ENCODE data around the gene PABPN1L.
"Not testable (repeated sequence)": the region's sequence is repeated elsewhere in the genome, so short reads cannot be mapped to it uniquely, and the experiment has no call there.

PABPN1L gene

GRCh38 chr16:88824256-88825077 is 42.0 kb downstream of the PABPN1L start:
- no peak for DNase-seq

DNA sequence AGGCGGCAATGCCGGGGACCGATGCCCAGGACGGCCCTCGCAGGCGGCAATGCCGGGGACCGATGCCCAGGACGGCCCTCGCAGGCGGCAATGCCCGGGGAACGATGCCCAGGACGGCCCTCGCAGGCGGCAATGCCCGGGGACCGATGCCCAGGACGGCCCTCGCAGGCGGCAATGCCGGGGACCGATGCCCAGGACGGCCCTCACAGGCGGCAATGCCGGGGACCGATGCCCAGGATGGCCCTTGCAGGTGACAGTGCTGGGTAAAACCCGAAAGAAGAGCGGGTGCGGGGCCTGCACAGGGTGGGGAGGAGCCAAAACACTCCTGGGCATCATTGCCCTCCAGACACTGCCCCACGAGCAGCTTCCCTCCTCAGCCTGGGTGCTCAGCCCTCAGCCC is 42.8 kb downstream of the PABPN1L start:
- DNase-seq = not testable (repeated sequence)

DNA sequence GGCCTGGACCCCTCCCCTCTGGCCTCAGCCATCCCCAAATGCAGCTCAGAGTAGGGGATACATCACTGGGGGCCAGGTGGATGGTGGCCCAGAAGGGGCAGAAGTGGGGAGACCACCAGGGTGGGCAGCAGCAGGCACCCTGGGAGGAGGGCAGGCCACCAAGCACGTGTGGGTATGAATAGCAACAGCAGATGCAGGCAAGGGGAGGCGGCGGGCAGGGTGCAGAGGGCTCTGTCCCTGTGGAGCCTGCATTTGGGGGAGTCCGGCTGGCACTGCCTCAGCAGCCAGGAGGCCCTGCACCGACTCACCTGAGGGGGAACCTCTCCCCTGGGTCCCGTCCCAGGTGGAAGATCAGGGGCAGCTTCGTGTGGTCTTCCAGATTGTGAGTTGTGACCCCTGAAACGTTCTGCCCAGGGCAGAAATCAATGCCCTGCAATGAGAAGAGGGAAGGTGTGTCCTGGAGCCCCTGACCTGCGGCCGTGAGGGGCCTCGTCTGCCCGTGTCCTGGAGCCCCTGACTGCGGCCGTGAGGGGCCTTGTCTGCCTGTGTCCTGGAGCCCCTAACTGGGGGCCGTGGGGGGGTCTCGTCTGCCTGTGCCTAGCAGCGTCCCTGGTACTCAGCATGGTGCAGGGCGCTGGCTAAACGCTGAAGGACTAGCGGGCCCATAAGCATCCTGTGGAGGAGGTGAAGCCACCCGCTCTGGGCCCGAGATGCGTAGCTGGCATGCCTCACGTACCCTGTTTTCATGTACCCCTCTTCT is 44.0 kb downstream of the PABPN1L start:
- DNase-seq = no peak

GRCh38 chr16:88821168-88821850 is 45.2 kb downstream of the PABPN1L start:
- no peak for DNase-seq

DNA sequence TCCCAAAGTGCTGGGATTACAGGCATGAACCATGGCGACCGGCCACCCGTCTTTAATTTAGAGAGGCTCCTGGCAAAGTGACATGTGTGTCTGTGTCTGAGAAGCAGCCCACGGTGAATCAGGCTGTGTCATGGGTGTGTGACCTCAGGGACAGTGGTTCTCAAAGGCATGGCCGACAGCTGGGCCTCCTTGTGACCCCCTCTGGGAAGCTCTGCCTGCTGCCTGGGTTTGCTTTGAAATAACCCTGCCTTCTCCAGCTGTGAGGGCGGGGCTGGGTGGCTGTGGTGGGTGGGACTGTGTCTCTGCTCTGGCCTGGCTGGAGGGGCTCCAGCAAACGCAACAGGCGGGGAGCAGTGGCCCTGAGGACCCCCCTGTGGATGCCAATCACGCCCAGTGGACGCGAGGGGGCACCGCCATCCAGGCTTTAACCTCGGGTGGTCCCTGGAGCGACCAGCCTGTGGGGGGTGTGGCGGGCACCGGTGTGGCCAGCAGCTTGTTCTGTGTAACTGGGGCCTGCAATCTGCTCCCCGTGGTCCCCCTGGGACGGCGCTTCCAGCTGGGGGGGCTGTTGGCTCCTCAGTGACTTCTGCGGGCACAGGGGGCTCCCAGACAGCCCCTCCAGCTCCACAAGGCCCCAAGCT is 46.0 kb downstream of the PABPN1L start:
- DNase-seq = no peak

- DNase-seq = no peak
These were observed 47.3 kb downstream of the PABPN1L start for GRCh38 chr16:88819126-88819525.

DNA sequence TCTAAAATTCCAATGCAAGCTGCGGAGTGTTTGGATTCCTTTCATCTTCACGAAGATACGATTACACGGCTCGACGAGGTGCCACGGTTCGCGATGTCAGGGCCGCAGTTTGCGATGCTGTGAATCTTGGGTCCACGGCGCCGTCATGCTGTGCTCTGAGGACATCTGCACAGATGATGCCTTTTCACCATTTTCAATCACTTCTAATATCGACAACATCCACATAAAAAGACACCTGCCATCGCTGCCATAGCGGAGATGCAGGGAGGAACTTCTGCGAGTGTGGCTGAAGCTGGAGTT is 47.9 kb downstream of the PABPN1L start:
- no peak for DNase-seq

DNA sequence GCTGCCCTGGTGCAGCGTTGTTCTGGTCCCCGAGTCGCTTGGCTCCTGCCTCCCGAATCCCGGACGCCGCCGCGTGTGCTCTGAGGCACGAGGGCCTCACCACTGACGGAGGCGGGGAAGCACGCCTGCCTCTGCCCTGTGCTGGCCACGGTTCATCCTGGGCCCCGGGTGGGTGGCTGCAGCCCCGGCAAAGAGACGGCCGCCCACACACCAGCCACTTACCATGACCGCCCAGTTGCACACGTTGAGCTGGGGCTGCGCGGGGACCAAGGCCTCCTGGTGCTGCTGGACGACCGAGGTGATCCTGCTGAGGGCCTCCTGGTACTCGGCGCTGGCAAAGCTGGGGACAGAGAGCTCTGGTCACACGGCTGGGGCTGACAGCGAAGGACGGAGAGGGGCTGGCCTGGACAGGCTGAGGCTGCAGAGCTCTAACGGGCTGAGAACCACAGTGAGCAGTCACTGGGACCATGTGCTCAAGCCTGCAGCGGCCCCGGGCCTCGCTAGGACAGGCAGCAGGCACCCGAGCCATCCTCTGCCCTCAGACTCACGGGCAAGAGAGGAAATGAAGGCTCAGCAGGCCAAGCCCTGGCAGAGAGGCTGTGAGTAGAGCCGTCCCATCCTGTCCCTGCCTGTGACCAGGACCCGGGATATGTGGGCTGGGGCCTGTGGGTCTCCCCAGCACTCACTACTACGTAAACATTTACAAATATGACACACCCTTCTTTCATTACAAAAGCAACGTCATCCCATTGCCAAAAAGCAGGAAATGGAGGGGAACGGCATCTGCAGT is 48.5 kb downstream of the PABPN1L start:
- DNase-seq = no peak

- DNase-seq = no peak
These were observed 49.5 kb downstream of the PABPN1L start for GRCh38 chr16:88816736-88817535.

GRCh38 chr16:88815901-88816589 is 50.4 kb downstream of the PABPN1L start:
- no peak for DNase-seq

- no peak for DNase-seq
These were observed 51.2 kb downstream of the PABPN1L start for GRCh38 chr16:88815227-88815626.

- DNase-seq = no peak
These were observed 52.3 kb downstream of the PABPN1L start for GRCh38 chr16:88814144-88814502.

All from KG1 (cell line).